Neural cell (in vitro differentiated cells): ENCODE data around the gene CACNA2D1.

Experiments used
- EP300 ChIP-seq: fragments of 450-650 bp; conservative IDR thresholded peaks from 2 replicates; pipeline ENCODE4 v1.6.1; 2014; ENCODE audit warnings: antibody characterized with exemption, mild to moderate bottlenecking, moderate library complexity; ENCODE audit not compliant: poor library complexity, severe bottlenecking
- EZH2 ChIP-seq: fragments of 200-600, 300-800 bp; shearing (Covaris generic), sonication (generic); IDR thresholded peaks from 2 replicates; pipeline ENCODE4 v1.6.1; 2014; ENCODE audit warnings: antibody characterized with exemption, low read length, borderline replicate concordance, mild to moderate bottlenecking; ENCODE audit not compliant: insufficient read depth, poor library complexity, severe bottlenecking
- MXI1 ChIP-seq: fragments of 450-650 bp; conservative IDR thresholded peaks from 2 replicates; pipeline ENCODE4 v1.6.1; 2014; ENCODE audit warnings: antibody characterized with exemption, mild to moderate bottlenecking; ENCODE audit not compliant: poor library complexity, severe bottlenecking
- POLR2AphosphoS5 ChIP-seq: IDR thresholded peaks from 2 replicates; pipeline ENCODE4 v1.6.1; 2012
- RAD21 ChIP-seq: fragments of 450-650 bp; conservative IDR thresholded peaks from 2 replicates; pipeline ENCODE4 v1.6.1; 2014; ENCODE audit warnings: antibody characterized with exemption, mild to moderate bottlenecking, moderate library complexity
- SMC3 ChIP-seq: fragments of 450-650 bp; conservative IDR thresholded peaks from 2 replicates; pipeline ENCODE4 v1.6.1; 2014; ENCODE audit warnings: antibody characterized with exemption, mild to moderate bottlenecking, moderate library complexity; ENCODE audit not compliant: poor library complexity
- TAF1 ChIP-seq: IDR thresholded peaks from 2 replicates; pipeline ENCODE4 v1.6.1; 2012; ENCODE audit warnings: low read depth
- TF ChIP-seq, protein P1 (sequence below): fragments of 450-650 bp; IDR thresholded peaks from 2 replicates; pipeline ENCODE4 v1.5.1; 2014; ENCODE audit warnings: antibody characterized with exemption, mild to moderate bottlenecking, moderate library complexity; ENCODE audit not compliant: poor library complexity, severe bottlenecking
- TF ChIP-seq, protein P2 (sequence below): IDR thresholded peaks from 2 replicates; pipeline ENCODE4 v1.6.1; 2012; ENCODE audit warnings: borderline replicate concordance

DNA sequence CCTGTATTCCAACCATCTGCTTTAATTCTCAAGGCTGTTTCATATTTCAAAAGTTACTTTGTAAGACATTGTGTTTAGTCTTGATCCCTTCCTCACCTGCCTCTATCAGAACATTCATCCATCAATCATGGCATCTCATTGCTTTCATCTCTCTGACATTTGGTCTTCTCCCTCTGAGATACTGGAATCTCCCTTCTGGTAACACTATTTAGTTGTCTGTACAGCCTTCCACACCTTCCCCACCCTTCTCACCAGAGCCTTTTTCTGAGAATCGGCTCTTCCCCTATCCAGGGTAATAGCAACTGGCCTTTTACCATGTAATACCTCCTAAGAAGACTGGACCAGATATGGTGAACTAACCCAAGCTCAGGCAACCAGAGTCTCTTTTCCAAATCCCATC, 10.1 kb downstream of the CACNA2D1 start:
- TF ChIP-seq TAF1, result no peak
- TF ChIP-seq, protein P1, sequence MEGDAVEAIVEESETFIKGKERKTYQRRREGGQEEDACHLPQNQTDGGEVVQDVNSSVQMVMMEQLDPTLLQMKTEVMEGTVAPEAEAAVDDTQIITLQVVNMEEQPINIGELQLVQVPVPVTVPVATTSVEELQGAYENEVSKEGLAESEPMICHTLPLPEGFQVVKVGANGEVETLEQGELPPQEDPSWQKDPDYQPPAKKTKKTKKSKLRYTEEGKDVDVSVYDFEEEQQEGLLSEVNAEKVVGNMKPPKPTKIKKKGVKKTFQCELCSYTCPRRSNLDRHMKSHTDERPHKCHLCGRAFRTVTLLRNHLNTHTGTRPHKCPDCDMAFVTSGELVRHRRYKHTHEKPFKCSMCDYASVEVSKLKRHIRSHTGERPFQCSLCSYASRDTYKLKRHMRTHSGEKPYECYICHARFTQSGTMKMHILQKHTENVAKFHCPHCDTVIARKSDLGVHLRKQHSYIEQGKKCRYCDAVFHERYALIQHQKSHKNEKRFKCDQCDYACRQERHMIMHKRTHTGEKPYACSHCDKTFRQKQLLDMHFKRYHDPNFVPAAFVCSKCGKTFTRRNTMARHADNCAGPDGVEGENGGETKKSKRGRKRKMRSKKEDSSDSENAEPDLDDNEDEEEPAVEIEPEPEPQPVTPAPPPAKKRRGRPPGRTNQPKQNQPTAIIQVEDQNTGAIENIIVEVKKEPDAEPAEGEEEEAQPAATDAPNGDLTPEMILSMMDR, result no peak
- TF ChIP-seq POLR2AphosphoS5, result no peak
- TF ChIP-seq EP300, result no peak
- TF ChIP-seq, protein P2, sequence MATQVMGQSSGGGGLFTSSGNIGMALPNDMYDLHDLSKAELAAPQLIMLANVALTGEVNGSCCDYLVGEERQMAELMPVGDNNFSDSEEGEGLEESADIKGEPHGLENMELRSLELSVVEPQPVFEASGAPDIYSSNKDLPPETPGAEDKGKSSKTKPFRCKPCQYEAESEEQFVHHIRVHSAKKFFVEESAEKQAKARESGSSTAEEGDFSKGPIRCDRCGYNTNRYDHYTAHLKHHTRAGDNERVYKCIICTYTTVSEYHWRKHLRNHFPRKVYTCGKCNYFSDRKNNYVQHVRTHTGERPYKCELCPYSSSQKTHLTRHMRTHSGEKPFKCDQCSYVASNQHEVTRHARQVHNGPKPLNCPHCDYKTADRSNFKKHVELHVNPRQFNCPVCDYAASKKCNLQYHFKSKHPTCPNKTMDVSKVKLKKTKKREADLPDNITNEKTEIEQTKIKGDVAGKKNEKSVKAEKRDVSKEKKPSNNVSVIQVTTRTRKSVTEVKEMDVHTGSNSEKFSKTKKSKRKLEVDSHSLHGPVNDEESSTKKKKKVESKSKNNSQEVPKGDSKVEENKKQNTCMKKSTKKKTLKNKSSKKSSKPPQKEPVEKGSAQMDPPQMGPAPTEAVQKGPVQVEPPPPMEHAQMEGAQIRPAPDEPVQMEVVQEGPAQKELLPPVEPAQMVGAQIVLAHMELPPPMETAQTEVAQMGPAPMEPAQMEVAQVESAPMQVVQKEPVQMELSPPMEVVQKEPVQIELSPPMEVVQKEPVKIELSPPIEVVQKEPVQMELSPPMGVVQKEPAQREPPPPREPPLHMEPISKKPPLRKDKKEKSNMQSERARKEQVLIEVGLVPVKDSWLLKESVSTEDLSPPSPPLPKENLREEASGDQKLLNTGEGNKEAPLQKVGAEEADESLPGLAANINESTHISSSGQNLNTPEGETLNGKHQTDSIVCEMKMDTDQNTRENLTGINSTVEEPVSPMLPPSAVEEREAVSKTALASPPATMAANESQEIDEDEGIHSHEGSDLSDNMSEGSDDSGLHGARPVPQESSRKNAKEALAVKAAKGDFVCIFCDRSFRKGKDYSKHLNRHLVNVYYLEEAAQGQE, result no peak
- TF ChIP-seq EZH2, result no peak
- no peak for TF ChIP-seq RAD21
- TF ChIP-seq MXI1, result no peak
- TF ChIP-seq SMC3, result no peak
